Vagina (tissue), 2 donors: ENCODE results near the gene RAP1A. TPM values are rescaled to one million over a fixed set of nuclear protein-coding genes. Genes with fewer than 3 reads are reported as not detected.

Experiments
- DNase-seq, 2 donors: peaks; one replicate each; pipeline ENCODE4 v3.0.0-alpha.2; 2017; ENCODE audit errors: extremely low spot score in 2 of 2
- H3K27ac ChIP-seq: fragments of 200-600 bp; sonication (generic); one replicate; pipeline ENCODE4 v1.5.1; 2019
- H3K27me3 ChIP-seq: fragments of 200-600 bp; sonication (generic); one replicate; pipeline ENCODE4 v1.5.1; 2019
- H3K36me3 ChIP-seq, 2 donors: fragments of 200-600 bp; sonication (generic); one replicate each; pipeline ENCODE4 v1.5.1; 2017 to 2019
- H3K4me1 ChIP-seq: fragments of 200-600 bp; sonication (generic); one replicate; pipeline ENCODE4 v1.5.1; 2019
- H3K4me3 ChIP-seq, 2 donors: fragments of 200-600 bp; sonication (generic); 1 replicate in 1 of 2; 2 replicates in 1 of 2; pipeline ENCODE4 v1.5.1; 2016 to 2019
- H3K9me3 ChIP-seq: fragments of 200-600 bp; sonication (generic); one replicate; pipeline ENCODE4 v1.5.1; 2019
- POLR2A ChIP-seq, 2 donors: fragments of 450-650 bp; IDR thresholded peaks; one replicate each; pipeline ENCODE4 v1.6.1; 2017; ENCODE audit warnings: antibody characterized with exemption in 2 of 2, mild to moderate bottlenecking in 2 of 2, moderate library complexity in 2 of 2
- POLR2AphosphoS5 ChIP-seq, 2 donors: sonication (generic); formaldehyde crosslinking; IDR thresholded peaks; one replicate each; pipeline ENCODE4 v1.9.0; 2017; ENCODE audit warnings: antibody characterized with exemption in 2 of 2, mild to moderate bottlenecking in 2 of 2, low read depth in 1 of 2; ENCODE audit not compliant: insufficient read depth in 1 of 2
- intact Hi-C: fragments of 100-400 bp; cut with DNase I; formaldehyde crosslinking; loops from one replicate; pipeline ENCODE4 v1.15.1; 2023
- total RNA-seq: library from RNA; depleted of rRNA; stranded (reverse); fragments of >200 nt; gene quantifications from one replicate; pipeline ENCODE4 v1.2.3, GENCODE V29; 2016
- TF ChIP-seq, protein P1 (sequence below), 3 experiments: fragments of 450-650 bp in 2 of 3; fragments of 200-600 bp in 1 of 3; sonication (generic) in 1 of 3; IDR thresholded peaks; one replicate each; pipeline ENCODE4 v1.5.1; 2017 to 2019; ENCODE audit warnings: antibody characterized with exemption in 3 of 3, mild to moderate bottlenecking in 2 of 3, moderate library complexity in 2 of 3

RAP1A gene
- total RNA-seq, 1 donor from 2014 or later: 52.5 TPM

DNA sequence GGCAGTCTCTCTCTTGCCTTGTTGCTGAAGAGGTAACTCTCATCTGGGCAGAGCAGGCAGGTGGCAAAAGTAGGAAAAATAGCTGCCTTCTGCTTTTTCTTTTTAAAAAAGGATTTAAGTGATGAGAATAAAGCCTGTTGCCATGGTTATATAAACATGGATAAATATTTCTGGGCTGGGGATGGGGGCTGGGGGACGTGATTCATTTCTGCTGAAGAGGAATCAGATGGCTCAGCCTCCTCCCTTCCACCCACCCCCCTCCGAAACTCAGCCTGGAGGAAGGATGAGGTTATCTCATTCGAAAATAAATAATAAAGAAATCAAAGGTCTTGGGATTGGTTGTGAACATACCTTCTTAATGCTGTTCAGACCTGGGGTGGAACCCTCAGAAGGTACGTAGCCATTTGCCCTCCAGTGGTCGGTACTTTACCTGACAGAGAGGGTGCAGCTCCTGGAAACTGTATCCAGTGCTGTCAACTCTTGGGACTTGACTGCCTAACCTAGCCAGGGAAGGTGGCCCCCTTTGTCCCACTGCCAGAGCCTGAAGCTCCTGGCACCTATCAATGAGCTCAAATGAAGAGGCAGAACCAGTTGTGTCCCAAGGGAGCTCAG lies 123.5 kb downstream of the RAP1A start:
- no peak for TF ChIP-seq POLR2A (IDR thresholded peaks at IDR 0.05)
- TF ChIP-seq, protein P1, sequence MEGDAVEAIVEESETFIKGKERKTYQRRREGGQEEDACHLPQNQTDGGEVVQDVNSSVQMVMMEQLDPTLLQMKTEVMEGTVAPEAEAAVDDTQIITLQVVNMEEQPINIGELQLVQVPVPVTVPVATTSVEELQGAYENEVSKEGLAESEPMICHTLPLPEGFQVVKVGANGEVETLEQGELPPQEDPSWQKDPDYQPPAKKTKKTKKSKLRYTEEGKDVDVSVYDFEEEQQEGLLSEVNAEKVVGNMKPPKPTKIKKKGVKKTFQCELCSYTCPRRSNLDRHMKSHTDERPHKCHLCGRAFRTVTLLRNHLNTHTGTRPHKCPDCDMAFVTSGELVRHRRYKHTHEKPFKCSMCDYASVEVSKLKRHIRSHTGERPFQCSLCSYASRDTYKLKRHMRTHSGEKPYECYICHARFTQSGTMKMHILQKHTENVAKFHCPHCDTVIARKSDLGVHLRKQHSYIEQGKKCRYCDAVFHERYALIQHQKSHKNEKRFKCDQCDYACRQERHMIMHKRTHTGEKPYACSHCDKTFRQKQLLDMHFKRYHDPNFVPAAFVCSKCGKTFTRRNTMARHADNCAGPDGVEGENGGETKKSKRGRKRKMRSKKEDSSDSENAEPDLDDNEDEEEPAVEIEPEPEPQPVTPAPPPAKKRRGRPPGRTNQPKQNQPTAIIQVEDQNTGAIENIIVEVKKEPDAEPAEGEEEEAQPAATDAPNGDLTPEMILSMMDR (IDR thresholded peaks at IDR 0.05): no peak
- TF ChIP-seq POLR2AphosphoS5 (IDR thresholded peaks at IDR 0.05; ENCODE audit: insufficient read depth in 1 of 2, low read depth in 1 of 2): no peak
- Histone ChIP-seq H3K4me3 (no peak overlapping the region), H3K36me3 (no peaks in the 10 kb centered on the region), H3K4me1 (peaks cover 5% of the 10 kb centered on the region), H3K27ac (no peak overlapping the region), H3K27me3 (no peaks in the 10 kb centered on the region), H3K9me3 (no peaks in the 10 kb centered on the region)
- peak in 1 of 2 donors; percentile 64 for DNase-seq
- intact Hi-C loops: loop anchor here (10.0 kb wide), 1 partner anchor 238 kb away; the partner anchor contains the start of genes ADORA3 and TMIGD3

DNA sequence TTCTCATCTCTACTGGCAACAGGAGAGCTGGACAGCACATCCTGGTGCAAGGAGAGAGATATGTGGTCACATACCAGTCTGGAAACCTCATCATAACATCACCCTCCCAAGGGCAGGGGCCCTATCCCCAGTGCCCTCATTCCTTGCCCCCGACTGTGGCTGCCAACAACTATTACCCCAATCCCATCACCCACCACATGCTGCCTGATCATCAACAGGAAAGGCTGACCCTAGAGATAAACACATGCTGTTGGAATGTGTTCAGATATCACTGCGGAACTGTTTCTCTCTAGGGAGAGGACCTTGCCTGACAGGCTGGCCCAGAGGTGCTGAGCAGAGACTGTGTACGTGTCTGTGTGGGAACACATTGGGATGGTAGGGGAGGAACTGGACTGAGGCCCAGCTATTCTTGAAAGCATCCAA lies 124.1 kb downstream of the RAP1A start:
- intact Hi-C loops: loop anchor here (10.0 kb wide), 1 partner anchor 239 kb away; the partner anchor contains the start of genes ADORA3 and TMIGD3
- H3K9me3 ChIP-seq: no peaks in the 10 kb centered on the region
- no peak overlapping the region for H3K4me3 ChIP-seq
- no peak overlapping the region for H3K27ac ChIP-seq
- H3K4me1 ChIP-seq: no peaks in the 10 kb centered on the region
- H3K27me3 ChIP-seq: no peaks in the 10 kb centered on the region
- peak; percentile 64 to 70 for DNase-seq
- TF ChIP-seq, protein P1 (IDR thresholded peaks at IDR 0.05): no peak
- TF ChIP-seq POLR2A (IDR thresholded peaks at IDR 0.05) (no peak), POLR2AphosphoS5 (IDR thresholded peaks at IDR 0.05; ENCODE audit: insufficient read depth in 1 of 2, low read depth in 1 of 2) (no peak)
- no peaks in the 10 kb centered on the region for H3K36me3 ChIP-seq

DNA sequence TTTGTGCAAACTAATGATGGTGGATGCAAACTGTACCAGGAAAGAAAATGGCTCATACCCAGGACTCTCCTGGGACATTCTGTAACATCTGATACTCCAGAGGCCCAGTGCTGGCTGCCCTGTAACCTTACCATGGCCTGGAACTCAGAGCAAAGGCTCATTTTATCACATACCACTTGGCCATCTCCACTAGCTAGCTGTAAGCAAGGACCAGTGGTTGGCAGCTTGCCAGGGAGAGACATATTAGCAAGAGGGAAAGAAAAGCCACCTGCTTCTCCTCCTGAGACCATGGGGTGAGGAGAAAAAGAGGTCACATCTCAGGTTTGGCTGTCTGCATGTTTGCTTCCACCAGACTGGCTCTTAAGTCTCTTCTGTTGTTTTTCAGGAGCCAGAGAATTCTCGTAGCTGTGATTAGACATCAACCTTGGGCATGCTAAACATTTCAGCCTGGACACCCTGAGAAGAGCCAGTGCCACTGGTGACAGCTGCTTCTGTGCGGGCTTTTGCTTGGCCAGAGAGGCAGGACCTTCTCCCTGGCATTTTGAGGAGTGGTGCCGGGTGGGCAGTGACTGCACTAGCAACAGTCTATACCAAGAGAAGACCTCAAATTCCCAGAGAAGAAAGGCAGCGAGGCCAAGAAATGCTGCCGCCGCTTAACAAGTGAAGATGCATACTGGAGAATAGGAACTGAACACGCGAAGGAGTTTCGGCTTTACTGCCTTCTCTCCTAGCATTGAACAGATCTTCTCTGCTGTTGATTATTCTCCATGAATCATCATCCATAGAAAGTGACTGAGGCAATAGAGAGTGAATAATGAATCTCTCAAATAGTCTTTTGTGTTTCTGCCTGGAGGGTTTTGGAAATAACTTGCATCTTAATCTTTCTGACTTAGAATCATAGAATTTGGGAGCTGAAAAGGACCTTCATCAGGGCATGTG lies 126.4 kb downstream of the RAP1A start:
- TF ChIP-seq, protein P1 (IDR thresholded peaks at IDR 0.05): no peak
- TF ChIP-seq POLR2A (IDR thresholded peaks at IDR 0.05) (no peak), POLR2AphosphoS5 (IDR thresholded peaks at IDR 0.05; ENCODE audit: insufficient read depth in 1 of 2, low read depth in 1 of 2) (no peak)
- no peaks in the 10 kb centered on the region for H3K36me3 ChIP-seq
- DNase-seq: peak; percentile 79 to 84
- no peaks in the 10 kb centered on the region for H3K4me1 ChIP-seq
- H3K9me3 ChIP-seq: no peaks in the 10 kb centered on the region
- no peak overlapping the region for H3K27ac ChIP-seq
- intact Hi-C loops: loop anchor here (10.0 kb wide), 1 partner anchor 241 kb away; the partner anchor contains the start of genes ADORA3 and TMIGD3
- no peak overlapping the region for H3K4me3 ChIP-seq
- H3K27me3 ChIP-seq: no peaks in the 10 kb centered on the region

DNA sequence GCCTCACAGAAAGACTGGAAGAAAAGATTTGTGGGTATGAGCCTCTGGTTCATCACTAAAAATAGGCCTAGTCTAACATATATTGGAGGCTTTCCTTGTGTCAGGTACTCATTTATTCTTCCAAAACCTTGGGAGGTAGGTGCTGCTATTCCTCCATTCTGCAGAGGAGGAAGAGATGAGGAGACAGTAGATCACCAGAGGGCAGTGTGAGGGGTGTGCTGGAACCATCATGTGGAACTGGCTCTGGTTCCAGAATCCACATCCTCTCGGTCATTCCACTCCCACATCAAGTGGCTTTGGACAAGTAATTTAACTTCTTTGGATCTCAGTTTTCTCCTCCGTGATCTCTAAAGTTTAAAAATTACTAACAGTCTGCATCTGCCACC lies 127.0 kb downstream of the RAP1A start:
- intact Hi-C loops: loop anchor here (10.0 kb wide), 1 partner anchor 242 kb away; the partner anchor contains the start of genes ADORA3 and TMIGD3
- H3K4me1 ChIP-seq: no peaks in the 10 kb centered on the region
- TF ChIP-seq POLR2AphosphoS5 (IDR thresholded peaks at IDR 0.05; ENCODE audit: insufficient read depth in 1 of 2, low read depth in 1 of 2): no peak
- TF ChIP-seq, protein P1 (IDR thresholded peaks at IDR 0.05): no peak
- TF ChIP-seq POLR2A (IDR thresholded peaks at IDR 0.05): no peak
- no peaks in the 10 kb centered on the region for H3K9me3 ChIP-seq
- no peak for DNase-seq
- no peaks in the 10 kb centered on the region for H3K36me3 ChIP-seq
- no peak overlapping the region for H3K27ac ChIP-seq
- H3K27me3 ChIP-seq: no peaks in the 10 kb centered on the region
- H3K4me3 ChIP-seq: no peak overlapping the region
